ENCODE measurements around the gene BEND6.

DNA sequence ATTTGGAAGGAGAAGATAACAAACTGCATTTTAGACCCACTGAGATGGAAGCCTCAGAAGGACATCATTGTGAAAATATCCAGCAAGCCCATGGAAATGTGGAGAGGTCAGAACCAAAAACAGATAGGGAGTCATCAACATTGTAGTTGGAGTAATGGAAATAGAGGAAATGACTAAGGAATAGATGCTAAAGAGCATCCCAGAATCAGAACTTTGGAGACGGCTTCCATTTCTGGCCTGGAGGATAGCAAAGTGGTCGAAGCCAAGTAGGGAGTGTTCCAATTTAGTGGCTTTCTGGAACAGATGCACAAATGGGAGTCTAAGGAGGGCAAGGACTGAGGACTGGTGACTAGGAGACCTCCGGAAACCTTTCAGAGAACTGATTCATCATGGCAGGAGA is 3.6 kb downstream of the BEND6 start:
- TF ChIP-seq GATA2 (IDR thresholded peaks at IDR 0.05; ENCODE audit: low read depth, low read length) (no peak), GATA3 (IDR thresholded peaks at IDR 0.05; ENCODE audit: low read depth, low read length) (no peak)
